ENCODE measurements around the gene NRG3. TPM values are rescaled to one million over a fixed set of nuclear protein-coding genes. Genes with fewer than 3 reads are reported as not detected.

NRG3 gene
- total RNA-seq, 4 donors from 2014 or later, result 0.32 to 1.4 TPM; not detected in 2

DNA sequence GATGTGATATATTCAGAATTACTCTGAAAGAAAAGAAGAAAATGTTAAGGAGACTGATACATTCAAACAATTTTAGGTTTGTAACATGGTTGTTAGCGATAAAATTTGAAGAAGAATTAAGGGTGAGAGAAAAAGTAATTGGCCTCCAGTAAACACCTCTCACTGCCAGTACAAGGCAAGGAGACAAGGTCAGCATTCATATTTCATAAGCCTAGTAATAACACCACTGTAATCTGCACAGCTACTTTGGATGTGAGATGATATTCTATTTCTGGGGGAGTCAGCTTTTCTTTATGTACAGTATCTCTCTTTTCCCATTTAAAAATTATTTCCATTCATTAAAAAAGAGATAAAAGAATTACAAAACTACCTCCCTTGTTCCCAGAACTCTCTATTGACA, 621.1 kb downstream of the NRG3 start:
- Histone ChIP-seq H3K27ac (no peak overlapping the region), H3K4me1 (no peaks in the 10 kb centered on the region), H3K36me3 (no peaks in the 10 kb centered on the region), H3K9me3 (no peaks in the 10 kb centered on the region), H3K27me3 (no peaks in the 10 kb centered on the region), H3K4me3 (no peak overlapping the region)
- WGBS, 2 donors (ENCODE audit: low coverage in 1 of 2), result 83 to 86% methylated on average over 1 of the region's 1 CpG
- intact Hi-C loops (cut with DNase I; ENCODE audit: low total_unique reads) (no loop called here), in situ Hi-C loops (cut with MboI; ENCODE audit: low pct_ligation_motif_present in 1 of 4, low pct_unique_long_range_greater_than_20kb in 1 of 4, low sequenced_read_pairs in 3 of 4) (no loop called here)
- no peak for DNase-seq
- TF ChIP-seq POLR2A (IDR thresholded peaks at IDR 0.05) (no peak), POLR2AphosphoS5 (IDR thresholded peaks at IDR 0.05) (no peak), EP300 (IDR thresholded peaks at IDR 0.05; ENCODE audit: low read depth) (no peak)
- TF ChIP-seq, protein P1, sequence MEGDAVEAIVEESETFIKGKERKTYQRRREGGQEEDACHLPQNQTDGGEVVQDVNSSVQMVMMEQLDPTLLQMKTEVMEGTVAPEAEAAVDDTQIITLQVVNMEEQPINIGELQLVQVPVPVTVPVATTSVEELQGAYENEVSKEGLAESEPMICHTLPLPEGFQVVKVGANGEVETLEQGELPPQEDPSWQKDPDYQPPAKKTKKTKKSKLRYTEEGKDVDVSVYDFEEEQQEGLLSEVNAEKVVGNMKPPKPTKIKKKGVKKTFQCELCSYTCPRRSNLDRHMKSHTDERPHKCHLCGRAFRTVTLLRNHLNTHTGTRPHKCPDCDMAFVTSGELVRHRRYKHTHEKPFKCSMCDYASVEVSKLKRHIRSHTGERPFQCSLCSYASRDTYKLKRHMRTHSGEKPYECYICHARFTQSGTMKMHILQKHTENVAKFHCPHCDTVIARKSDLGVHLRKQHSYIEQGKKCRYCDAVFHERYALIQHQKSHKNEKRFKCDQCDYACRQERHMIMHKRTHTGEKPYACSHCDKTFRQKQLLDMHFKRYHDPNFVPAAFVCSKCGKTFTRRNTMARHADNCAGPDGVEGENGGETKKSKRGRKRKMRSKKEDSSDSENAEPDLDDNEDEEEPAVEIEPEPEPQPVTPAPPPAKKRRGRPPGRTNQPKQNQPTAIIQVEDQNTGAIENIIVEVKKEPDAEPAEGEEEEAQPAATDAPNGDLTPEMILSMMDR (IDR thresholded peaks at IDR 0.05), result no peak

DNA sequence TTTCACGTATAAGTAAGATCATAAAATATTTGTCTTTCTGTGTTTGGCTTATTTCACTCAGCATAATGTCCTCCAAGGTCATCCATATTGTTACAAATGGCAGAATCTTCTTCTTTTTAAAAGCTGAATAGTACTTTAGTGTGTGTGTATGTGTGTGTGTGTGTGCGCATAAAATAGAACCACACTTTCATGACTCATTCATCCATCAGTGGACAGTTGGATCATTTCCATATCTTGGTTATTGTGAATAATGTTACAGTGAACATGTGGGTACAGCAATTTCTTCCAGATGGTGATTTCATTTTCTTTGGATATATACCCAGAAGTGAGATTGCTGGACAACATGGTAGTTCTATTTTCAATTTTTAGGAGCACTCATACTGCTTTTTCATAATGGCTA, 622.4 kb downstream of the NRG3 start:
- H3K27ac ChIP-seq, result no peak overlapping the region
- H3K4me1 ChIP-seq, result no peaks in the 10 kb centered on the region
- no peak for DNase-seq
- H3K36me3 ChIP-seq, result no peaks in the 10 kb centered on the region
- WGBS, 2 donors (ENCODE audit: low coverage in 1 of 2), result 79 to 86% methylated on average over 2 of the region's 2 CpGs
- H3K27me3 ChIP-seq, result no peaks in the 10 kb centered on the region
- in situ Hi-C loops (cut with MboI; ENCODE audit: low pct_ligation_motif_present in 1 of 4, low pct_unique_long_range_greater_than_20kb in 1 of 4, low sequenced_read_pairs in 3 of 4) (no loop called here), intact Hi-C loops (cut with DNase I; ENCODE audit: low total_unique reads) (no loop called here)
- H3K4me3 ChIP-seq, result no peak overlapping the region
- H3K9me3 ChIP-seq, result no peaks in the 10 kb centered on the region
- TF ChIP-seq, protein P1 (IDR thresholded peaks at IDR 0.05), result no peak

DNA sequence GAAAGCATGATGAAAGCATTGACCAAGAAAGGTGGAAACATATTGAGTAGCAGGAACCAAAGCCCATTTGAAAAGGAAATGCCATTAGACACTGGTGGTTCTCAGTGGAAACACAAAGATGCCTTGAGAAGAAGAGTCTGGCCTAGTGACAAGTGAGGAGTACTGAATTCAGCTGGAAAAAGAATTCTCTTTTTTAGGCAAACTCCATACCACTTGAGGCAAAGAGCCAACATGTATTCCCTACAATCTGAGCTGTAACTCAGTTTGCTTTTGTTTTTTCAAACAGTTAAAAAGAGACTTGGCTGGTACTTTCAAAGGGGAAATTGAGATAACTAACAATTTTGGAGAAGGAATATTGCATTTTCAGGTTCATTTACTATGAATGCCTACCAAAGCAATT, 624.0 kb downstream of the NRG3 start:
- no peak for DNase-seq
- Histone ChIP-seq H3K36me3 (no peaks in the 10 kb centered on the region), H3K4me3 (no peak overlapping the region), H3K27ac (no peak overlapping the region), H3K9me3 (no peaks in the 10 kb centered on the region), H3K27me3 (no peaks in the 10 kb centered on the region), H3K4me1 (no peaks in the 10 kb centered on the region)
- in situ Hi-C loops (cut with MboI; ENCODE audit: low pct_ligation_motif_present in 1 of 4, low pct_unique_long_range_greater_than_20kb in 1 of 4, low sequenced_read_pairs in 3 of 4) (no loop called here), intact Hi-C loops (cut with DNase I; ENCODE audit: low total_unique reads) (no loop called here)
- TF ChIP-seq, protein P1 (IDR thresholded peaks at IDR 0.05), result no peak
- no peak for TF ChIP-seq POLR2AphosphoS5 (IDR thresholded peaks at IDR 0.05)
- no peak for TF ChIP-seq POLR2A (IDR thresholded peaks at IDR 0.05)
- TF ChIP-seq EP300 (IDR thresholded peaks at IDR 0.05; ENCODE audit: low read depth), result no peak

DNA sequence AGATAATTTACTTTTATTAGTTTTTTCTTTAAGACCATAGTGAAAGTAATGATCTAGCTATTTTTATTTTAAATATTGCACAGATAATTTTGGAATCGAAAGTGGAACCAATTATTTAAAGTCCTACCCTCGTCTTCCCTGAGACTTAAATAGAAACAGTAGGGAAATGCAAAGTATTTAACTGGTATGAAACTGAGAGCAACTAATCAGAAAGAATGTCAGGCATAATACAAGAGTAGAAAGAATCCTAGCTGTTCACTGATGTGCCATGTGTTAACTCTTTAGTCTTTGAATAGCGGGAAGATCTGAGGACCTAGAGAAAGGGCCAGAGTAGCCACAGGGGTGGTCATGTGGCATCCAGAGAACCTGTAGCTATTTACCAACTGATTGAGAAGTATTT, 630.0 kb downstream of the NRG3 start:
- in situ Hi-C loops (cut with MboI; ENCODE audit: low pct_ligation_motif_present in 1 of 4, low pct_unique_long_range_greater_than_20kb in 1 of 4, low sequenced_read_pairs in 3 of 4), result no loop called here
- TF ChIP-seq POLR2AphosphoS5 (IDR thresholded peaks at IDR 0.05), result no peak
- no peak for TF ChIP-seq POLR2A (IDR thresholded peaks at IDR 0.05)
- no peak for TF ChIP-seq EP300 (IDR thresholded peaks at IDR 0.05; ENCODE audit: low read depth)
- TF ChIP-seq, protein P1 (IDR thresholded peaks at IDR 0.05), result no peak
- DNase-seq, result no peak

More for the DNA sequence above, 630.0 kb downstream of the NRG3 start:
- intact Hi-C loops (cut with DNase I; ENCODE audit: low total_unique reads), result no loop called here
- Histone ChIP-seq H3K9me3 (no peaks in the 10 kb centered on the region), H3K27me3 (no peaks in the 10 kb centered on the region), H3K36me3 (no peaks in the 10 kb centered on the region), H3K27ac (no peak overlapping the region), H3K4me3 (no peak overlapping the region), H3K4me1 (no peaks in the 10 kb centered on the region)
- 53 to 61% methylated on average over 3 of the region's 3 CpGs for WGBS, 2 donors (ENCODE audit: low coverage in 1 of 2)

Measured in transverse colon (tissue), 4 donors.